KMS-11 (cell line): ENCODE results near the gene UCN.
"Not testable (repeated sequence)": the region's sequence is repeated elsewhere in the genome, so short reads cannot be mapped to it uniquely, and the experiment has no call there.

ENCODE experiments used
- H2AFZ ChIP-seq: fragments of 200-600 bp; sonication (generic); 2 replicates; pipeline ENCODE4 v1.6.1; 2016; ENCODE audit warnings: antibody characterized with exemption, mixed run types, low read depth
- H3K27ac ChIP-seq: fragments of 200-600 bp; sonication (generic); 2 replicates; pipeline ENCODE4 v1.6.1; 2016; ENCODE audit warnings: mild to moderate bottlenecking, mixed run types
- H3K27me3 ChIP-seq: fragments of 200-600 bp; sonication (generic); 2 replicates; pipeline ENCODE4 v1.6.1; 2017; ENCODE audit warnings: mild to moderate bottlenecking, low read depth, mixed run types, moderate library complexity; ENCODE audit not compliant: insufficient read depth
- H3K36me3 ChIP-seq: fragments of 200-600 bp; sonication (generic); 2 replicates; pipeline ENCODE4 v1.6.1; 2017; ENCODE audit warnings: mild to moderate bottlenecking, mixed run types; ENCODE audit not compliant: insufficient read depth
- H3K4me1 ChIP-seq: fragments of 200-600 bp; sonication (generic); 2 replicates; pipeline ENCODE4 v1.6.1; 2016; ENCODE audit warnings: mild to moderate bottlenecking, low read depth, mixed run types; ENCODE audit not compliant: poor library complexity, severe bottlenecking
- H3K4me2 ChIP-seq: fragments of 200-600 bp; sonication (generic); 2 replicates; pipeline ENCODE4 v1.7.0; 2016; ENCODE audit warnings: mild to moderate bottlenecking, mixed run types
- H3K4me3 ChIP-seq: fragments of 200-600 bp; sonication (generic); IDR thresholded peaks from 2 replicates; pipeline ENCODE4 v1.6.1; 2017; ENCODE audit warnings: low read depth, low read length, mixed read lengths; ENCODE audit not compliant: insufficient read depth
- H3K79me2 ChIP-seq: fragments of 200-600 bp; sonication (generic); 2 replicates; pipeline ENCODE4 v1.6.1; 2016; ENCODE audit warnings: low read depth, mixed run types; ENCODE audit not compliant: insufficient read depth
- H3K9ac ChIP-seq: fragments of 200-600 bp; sonication (generic); 2 replicates; pipeline ENCODE4 v1.6.1; 2016; ENCODE audit warnings: mild to moderate bottlenecking, mixed run types
- H4K20me1 ChIP-seq: fragments of 200-600 bp; sonication (generic); 2 replicates; pipeline ENCODE4 v1.6.1; 2016; ENCODE audit warnings: mild to moderate bottlenecking, mixed run types; ENCODE audit not compliant: insufficient read depth
- TF ChIP-seq, protein P1 (sequence below): fragments of 200-600 bp; sonication (generic); conservative IDR thresholded peaks from 2 replicates; pipeline ENCODE4 v1.6.1; 2017; ENCODE audit warnings: low read depth, mild to moderate bottlenecking, antibody characterized with exemption, low read length, moderate library complexity, mixed read lengths

The UCN gene

DNA sequence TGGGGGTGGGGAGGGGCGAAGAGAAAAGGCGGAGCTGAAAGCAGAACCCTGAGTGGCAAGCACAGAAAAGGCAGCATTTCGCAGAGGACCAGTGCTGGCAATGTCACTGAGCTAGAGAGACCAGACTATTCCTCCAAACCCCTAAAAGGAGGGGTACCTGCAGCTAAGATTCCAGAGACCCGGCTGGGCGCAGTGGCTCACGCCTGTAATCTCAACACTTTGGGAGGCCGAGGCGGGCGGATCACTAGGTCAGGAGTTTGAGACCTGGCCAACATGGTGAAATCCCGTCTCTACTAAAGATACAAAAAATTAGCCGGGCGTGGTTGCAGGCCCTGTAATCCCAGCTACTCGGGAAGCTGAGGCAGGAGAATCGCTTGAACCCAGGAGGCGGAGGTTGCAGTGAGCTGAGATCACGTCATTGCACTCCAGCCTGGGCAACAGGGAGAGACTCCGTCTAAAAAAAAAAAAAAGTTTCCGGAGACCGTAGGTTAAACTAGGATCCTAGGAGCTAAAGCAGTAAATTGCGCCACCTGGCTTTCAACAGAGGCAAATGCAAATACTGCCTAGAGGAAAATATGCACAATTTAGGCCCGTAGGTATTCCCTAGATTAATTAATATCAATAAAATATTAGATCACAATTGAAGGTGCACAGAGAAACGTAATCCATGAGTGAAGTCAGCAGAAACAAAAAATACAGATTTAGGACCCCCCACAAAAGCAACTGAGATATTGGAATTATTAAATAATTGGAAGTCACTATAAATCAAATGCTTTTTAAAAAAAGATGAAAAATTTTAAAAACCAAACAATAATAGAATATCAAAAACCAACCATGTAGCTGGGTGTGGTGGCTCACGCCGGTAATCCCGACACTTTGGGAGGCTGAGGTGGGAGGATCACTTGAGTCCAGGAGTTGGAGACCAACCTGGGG lies 4.9 kb downstream of the UCN start:
- Histone ChIP-seq H3K36me3 (no peaks in the 10 kb centered on the region), H2AFZ (peak overlapping the region; percentile 99), H3K27me3 (no peaks in the 10 kb centered on the region), H3K4me2 (peak overlapping the region; percentile 73), H3K4me1 (peaks cover 7% of the 10 kb centered on the region), H3K79me2 (no peaks in the 10 kb centered on the region), H3K4me3 (peak overlapping the region; percentile 25), H3K27ac (no peak overlapping the region; the same call in 1 of the 2 replicates), H4K20me1 (no peaks in the 10 kb centered on the region), H3K9ac (peak overlapping the region; percentile 56; the same call in 1 of the 2 replicates)
- TF ChIP-seq, protein P1, sequence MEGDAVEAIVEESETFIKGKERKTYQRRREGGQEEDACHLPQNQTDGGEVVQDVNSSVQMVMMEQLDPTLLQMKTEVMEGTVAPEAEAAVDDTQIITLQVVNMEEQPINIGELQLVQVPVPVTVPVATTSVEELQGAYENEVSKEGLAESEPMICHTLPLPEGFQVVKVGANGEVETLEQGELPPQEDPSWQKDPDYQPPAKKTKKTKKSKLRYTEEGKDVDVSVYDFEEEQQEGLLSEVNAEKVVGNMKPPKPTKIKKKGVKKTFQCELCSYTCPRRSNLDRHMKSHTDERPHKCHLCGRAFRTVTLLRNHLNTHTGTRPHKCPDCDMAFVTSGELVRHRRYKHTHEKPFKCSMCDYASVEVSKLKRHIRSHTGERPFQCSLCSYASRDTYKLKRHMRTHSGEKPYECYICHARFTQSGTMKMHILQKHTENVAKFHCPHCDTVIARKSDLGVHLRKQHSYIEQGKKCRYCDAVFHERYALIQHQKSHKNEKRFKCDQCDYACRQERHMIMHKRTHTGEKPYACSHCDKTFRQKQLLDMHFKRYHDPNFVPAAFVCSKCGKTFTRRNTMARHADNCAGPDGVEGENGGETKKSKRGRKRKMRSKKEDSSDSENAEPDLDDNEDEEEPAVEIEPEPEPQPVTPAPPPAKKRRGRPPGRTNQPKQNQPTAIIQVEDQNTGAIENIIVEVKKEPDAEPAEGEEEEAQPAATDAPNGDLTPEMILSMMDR = peak; percentile 80

DNA sequence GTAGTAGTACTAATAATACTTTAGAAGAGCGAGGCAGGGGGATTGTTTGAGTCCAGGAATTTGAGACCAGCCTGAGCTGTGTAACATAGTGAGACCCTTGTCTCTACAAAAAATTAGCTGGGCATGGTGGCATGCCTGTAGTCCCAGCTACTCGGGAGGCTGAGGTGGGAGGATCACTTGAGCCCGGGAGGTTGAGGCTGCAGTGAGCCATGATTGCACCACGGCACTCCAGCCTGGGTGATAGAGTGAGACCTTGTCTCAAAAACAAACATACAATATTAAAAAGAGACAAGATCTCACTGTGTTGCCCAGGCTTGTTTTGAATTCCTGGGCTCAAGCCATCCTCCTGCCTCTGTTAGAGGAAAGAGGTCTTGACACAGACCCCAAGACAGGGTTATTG lies 7.6 kb downstream of the UCN start:
- H3K9ac ChIP-seq, H4K20me1 ChIP-seq, H2AFZ ChIP-seq: not testable (repeated sequence)

GRCh38 chr2:27298391-27299080 lies 9.7 kb downstream of the UCN start:
- no peak overlapping the region for H3K4me3 ChIP-seq
- no peaks in the 10 kb centered on the region for H4K20me1 ChIP-seq
- H3K27me3 ChIP-seq = no peaks in the 10 kb centered on the region
- H3K4me1 ChIP-seq = peaks cover 7% of the 10 kb centered on the region
- H3K79me2 ChIP-seq = no peaks in the 10 kb centered on the region
- no peak overlapping the region for H2AFZ ChIP-seq
- no peak overlapping the region for H3K27ac ChIP-seq
- H3K9ac ChIP-seq = no peak overlapping the region
- H3K36me3 ChIP-seq = no peaks in the 10 kb centered on the region
- H3K4me2 ChIP-seq = no peak overlapping the region
- TF ChIP-seq, protein P1 = no peak

More for the DNA sequence above, 7.6 kb downstream of the UCN start:
- H3K79me2 ChIP-seq, H3K4me3 ChIP-seq, H3K4me2 ChIP-seq, H3K36me3 ChIP-seq, H3K27ac ChIP-seq, H3K27me3 ChIP-seq, H3K4me1 ChIP-seq: not testable (repeated sequence)

GRCh38 chr2:27297195-27297594 lies 11.1 kb downstream of the UCN start:
- TF ChIP-seq, protein P1 = no peak
- Histone ChIP-seq H3K4me3 (no peak overlapping the region), H2AFZ (no peak overlapping the region), H3K36me3 (no peaks in the 10 kb centered on the region), H3K9ac (no peak overlapping the region), H3K79me2 (no peaks in the 10 kb centered on the region), H3K4me2 (no peak overlapping the region), H3K27ac (no peak overlapping the region), H3K27me3 (no peaks in the 10 kb centered on the region), H3K4me1 (no peaks in the 10 kb centered on the region), H4K20me1 (no peaks in the 10 kb centered on the region)
